ENCODE measurements around the gene FOXE1.

FOXE1 gene

DNA sequence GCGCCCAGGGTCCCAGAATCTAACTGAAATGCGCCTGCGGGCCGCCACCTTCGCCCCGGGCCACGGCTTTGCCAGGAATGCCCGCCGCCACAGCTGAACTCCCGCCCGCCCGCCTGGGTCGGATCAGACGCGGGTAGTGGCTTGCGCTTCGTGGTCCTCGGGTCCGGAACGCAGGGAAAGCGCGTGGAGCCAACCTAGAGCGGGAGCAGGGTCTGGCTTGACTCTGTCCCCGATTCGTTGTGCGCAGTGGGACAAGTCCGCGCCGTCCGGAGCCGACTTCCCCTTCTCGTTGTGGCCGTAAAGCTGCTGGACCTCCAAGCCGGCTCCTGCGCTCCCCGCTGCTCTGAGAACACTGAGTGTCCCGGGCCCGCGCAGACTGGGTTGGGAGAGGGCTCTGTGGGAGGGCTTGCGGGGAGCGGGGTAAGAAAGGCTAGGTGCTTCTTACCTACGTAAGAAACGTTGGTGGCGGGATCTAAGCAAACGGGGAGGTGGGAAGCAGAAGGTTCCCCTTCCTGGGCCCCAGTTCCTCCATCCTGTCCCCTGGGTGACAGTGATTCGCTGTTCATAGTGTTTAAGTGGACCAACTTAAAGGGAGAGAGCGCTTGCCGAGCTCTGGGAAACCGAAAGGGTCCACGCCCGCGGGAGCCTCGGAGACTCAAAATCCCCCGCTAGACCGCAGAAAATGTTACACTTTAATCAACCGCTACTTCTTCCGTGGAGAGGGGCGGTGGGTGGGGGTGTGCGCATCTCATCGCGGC, 4.4 kb upstream of the FOXE1 start:
- DNase-seq: peak; percentile 24

- no peak for DNase-seq
These were observed 3.0 kb upstream of the FOXE1 start for GRCh38 chr9:97849980-97850379.

DNA sequence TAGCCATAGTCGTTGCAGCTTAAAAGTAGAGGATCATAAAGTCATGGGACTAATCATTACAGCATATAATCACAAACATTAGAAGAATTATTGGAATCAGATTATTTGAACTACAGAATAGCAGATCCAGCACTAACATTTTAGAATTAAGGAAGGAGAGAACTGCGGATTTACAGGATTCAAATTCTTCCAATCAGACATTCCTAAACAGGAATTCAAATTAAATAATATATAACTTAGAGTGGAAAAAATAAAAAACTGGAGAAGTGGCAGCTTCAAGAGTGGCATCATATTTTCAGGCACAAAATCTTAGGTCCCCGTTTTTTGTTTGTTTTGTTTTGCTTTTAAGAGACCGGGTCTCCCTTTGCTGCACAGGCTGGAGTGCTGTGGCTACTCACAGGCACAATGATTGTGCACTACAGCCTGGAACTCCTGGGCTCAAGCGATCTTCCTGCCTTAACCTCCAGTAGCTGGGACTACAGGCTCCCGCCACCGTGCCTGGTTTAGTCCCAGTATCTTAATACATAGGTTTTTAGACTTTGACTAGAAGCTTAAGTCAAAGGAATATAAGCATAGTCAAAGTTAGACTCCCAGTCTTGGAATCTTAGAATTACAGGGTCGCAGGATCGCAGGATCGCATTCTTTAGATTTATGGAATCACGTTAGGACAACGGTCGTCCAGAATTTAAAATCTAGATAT, 2.1 kb upstream of the FOXE1 start:
- no peak for DNase-seq

DNA sequence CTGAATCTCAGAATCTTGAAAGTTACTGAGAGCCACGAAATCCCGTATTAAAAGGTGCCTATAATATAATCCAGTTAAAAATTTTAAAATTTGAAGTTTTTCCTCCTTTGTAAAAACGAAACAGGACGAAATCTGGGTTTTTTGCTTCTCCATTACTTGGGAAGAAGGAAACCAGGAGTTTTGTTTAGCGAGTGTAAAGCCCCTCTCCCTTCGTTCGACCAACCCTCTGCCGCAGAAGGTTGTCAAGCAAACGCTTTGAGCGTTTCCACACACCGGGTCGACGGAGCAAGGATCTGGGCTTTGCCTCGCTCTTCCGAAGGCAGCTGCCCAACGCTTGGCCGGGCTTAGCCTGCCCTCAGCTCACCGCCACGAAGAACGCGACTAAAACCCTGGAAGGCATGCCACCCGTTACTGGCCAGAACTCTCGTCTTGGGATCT, 1.6 kb upstream of the FOXE1 start:
- DNase-seq: no peak

GRCh38 chr9:97852001-97852398, 1.0 kb upstream of the FOXE1 start:
- DNase-seq: no peak

DNA sequence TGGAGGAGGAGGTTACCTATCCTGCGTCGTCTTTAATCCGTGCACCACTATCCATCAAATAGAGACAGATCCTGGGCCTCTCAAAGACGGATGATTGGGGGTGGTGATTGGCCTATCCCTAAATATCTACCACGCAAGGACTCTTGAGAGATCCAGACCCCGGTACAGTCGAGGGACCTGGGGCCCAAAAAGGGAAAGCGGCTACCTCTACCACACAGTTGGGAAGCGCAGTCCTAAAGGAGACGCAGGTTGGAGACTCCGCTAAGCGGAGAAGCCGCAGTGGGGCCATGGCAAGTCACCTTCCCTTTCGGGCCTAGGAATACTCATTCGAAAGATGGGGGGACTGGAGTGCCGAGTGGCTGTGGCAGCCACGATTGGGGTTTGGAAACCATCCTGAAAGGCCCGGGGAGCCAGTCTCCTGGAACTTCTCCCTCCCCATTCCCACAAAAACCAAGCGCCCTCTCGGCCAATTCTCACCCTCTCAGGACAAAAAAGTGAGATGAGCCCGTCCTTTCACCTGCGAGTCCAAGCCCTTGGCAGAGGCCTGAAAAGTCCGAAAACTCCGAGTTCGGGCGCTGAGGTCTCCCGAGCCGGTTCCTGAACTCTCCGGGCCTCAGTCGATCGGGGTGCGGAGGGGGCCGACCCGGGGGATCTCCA, 499 bp upstream of the FOXE1 start:
- DNase-seq: no peak

DNA sequence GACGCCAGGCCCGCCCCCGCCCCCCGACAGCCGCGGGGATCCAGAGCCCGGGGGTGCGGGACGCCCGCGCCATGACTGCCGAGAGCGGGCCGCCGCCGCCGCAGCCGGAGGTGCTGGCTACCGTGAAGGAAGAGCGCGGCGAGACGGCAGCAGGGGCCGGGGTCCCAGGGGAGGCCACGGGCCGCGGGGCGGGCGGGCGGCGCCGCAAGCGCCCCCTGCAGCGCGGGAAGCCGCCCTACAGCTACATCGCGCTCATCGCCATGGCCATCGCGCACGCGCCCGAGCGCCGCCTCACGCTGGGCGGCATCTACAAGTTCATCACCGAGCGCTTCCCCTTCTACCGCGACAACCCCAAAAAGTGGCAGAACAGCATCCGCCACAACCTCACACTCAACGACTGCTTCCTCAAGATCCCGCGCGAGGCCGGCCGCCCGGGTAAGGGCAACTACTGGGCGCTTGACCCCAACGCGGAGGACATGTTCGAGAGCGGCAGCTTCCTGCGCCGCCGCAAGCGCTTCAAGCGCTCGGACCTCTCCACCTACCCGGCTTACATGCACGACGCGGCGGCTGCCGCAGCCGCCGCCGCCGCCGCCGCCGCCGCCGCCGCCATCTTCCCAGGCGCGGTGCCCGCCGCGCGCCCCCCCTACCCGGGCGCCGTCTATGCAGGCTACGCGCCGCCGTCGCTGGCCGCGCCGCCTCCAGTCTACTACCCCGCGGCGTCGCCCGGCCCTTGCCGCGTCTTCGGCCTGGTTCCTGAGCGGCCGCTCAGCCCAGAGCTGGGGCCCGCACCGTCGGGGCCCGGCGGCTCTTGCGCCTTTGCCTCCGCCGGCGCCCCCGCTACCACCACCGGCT, 1.0 kb downstream of the FOXE1 start:
- DNase-seq: peak; percentile 56

DNA sequence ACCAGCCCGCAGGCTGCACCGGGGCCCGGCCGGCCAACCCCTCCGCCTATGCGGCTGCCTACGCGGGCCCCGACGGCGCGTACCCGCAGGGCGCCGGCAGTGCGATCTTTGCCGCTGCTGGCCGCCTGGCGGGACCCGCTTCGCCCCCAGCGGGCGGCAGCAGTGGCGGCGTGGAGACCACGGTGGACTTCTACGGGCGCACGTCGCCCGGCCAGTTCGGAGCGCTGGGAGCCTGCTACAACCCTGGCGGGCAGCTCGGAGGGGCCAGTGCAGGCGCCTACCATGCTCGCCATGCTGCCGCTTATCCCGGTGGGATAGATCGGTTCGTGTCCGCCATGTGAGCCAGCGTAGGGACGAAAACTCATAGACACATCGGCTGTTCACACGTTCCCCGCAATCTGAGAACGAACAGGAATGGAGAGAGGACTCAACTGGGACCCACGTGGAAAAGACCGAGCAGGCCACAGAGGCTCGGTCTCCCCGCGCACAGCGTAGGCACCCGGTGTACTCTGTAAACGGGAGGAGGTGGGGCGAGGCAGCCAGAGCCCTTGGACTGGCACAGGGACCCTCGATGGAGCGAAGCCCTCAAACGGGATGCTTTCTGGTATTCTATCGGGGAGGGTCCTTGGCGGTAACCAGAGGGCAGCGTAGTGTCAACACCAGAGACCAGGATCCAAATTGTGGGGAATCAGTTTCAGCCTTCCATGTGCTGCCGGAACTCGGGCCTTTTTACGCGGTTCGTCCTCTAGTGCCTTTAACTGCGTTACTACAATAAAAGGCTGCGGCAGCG, 1.9 kb downstream of the FOXE1 start:
- no peak for DNase-seq

- no peak for DNase-seq
These were observed 2.5 kb downstream of the FOXE1 start for GRCh38 chr9:97855486-97855875.

DNA sequence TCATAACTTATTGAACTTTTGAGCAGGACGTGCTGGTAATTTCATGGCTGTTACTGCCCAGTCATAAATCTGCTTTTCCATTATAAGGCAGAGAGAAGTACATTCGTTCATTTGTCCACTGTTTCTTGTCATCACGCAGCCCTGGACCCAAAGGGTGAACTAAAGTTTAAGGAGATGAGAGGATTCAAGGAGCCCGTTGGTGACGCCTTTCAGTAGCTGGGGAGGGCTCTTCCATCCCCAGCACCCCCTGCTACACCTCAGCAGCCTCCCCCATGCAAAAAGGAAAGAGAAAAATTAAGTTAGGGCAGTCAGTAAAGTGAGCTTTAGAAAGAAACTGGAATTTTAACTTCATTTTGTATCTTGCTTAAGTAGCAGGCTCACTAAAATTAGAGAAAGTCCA, 2.9 kb downstream of the FOXE1 start:
- DNase-seq: no peak

GRCh38 chr9:97856857-97857605, 4.0 kb downstream of the FOXE1 start:
- DNase-seq: no peak

DNA sequence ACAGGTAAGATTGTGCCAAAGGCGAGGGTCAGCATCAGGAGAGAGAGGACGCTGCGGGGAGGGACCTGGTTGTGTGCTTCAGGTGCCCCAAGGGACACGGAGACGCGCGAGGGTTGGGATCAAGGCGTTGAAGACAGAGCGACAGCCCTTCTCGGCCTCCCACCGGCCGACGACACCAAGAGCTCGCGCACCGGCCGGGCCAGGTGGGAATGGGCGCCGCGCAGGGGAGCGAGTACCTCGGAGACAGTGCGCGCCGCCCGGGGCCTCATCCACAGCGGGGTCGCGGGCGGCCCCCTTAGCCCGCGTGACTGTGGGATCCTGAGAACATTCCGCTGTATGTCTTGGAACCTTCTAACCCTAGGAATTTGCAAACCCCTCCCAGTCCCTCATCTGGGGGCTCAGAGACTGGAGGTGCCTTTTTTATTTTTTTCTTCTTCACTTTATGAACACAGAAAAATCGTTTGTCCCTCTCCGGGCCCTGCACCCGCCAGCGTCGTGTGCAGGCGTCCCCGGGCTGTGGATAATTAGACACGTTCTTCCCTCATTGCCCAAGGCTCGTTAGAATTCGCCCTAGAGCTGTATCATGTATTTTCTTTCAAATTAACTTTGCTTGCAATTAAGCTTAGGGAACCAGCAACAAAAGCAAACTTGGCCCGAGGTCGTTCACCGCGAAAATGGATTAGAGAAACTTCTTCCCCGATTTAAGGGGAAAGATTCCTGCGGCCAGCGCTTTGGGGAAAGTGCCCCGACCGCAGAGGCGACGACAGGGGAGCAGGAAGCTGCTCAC, 4.8 kb downstream of the FOXE1 start:
- no peak for DNase-seq

- no peak for DNase-seq
These were observed 5.3 kb downstream of the FOXE1 start for GRCh38 chr9:97858393-97858713.

GRCh38 chr9:97858826-97859225, 5.8 kb downstream of the FOXE1 start:
- no peak for DNase-seq

GRCh38 chr9:97859346-97859745, 6.3 kb downstream of the FOXE1 start:
- DNase-seq: no peak

GRCh38 chr9:97860451-97861147, 7.6 kb downstream of the FOXE1 start:
- DNase-seq: no peak

GRCh38 chr9:97861148-97861475, 8.1 kb downstream of the FOXE1 start:
- no peak for DNase-seq

GRCh38 chr9:97863314-97863713, 10.3 kb downstream of the FOXE1 start:
- DNase-seq: no peak

GRCh38 chr9:97864396-97864795, 11.4 kb downstream of the FOXE1 start:
- DNase-seq: no peak

GRCh38 chr9:97866300-97866699, 13.3 kb downstream of the FOXE1 start:
- DNase-seq: no peak
